Activated CD4-positive, alpha-beta T cell treated with anti-CD3 and anti-CD28 coated beads, Interleukin-2, amount 50 U/mL, for 4 hours (primary cell): Measurements from ENCODE around the gene ACR.

Source experiments
- DNase-seq, 2 experiments: peaks; one replicate each; pipeline ENCODE4 v3.0.0-alpha.2; 2020

ACR gene

GRCh38 chr22:50737728-50738648 is at the start of gene ACR:
TSS of gene ACR (plus strand) at chr22:50738204. CDS start at chr22:50738236, 32 bp downstream.
- DNase-seq, result no peak

GRCh38 chr22:50688448-50688847 is 49.6 kb upstream of the ACR start:
- DNase-seq, result no peak

GRCh38 chr22:50691521-50691920 is 46.5 kb upstream of the ACR start:
- DNase-seq, result no peak

GRCh38 chr22:50693462-50693861 is 44.5 kb upstream of the ACR start:
- DNase-seq, result no peak

- DNase-seq, result no peak
These were observed 43.9 kb upstream of the ACR start for GRCh38 chr22:50694099-50694605.

GRCh38 chr22:50694766-50695420 is 43.1 kb upstream of the ACR start:
- no peak for DNase-seq

GRCh38 chr22:50695421-50696250 is 42.4 kb upstream of the ACR start:
- no peak for DNase-seq

- DNase-seq, result no peak
These were observed 41.7 kb upstream of the ACR start for GRCh38 chr22:50696251-50696798.

- DNase-seq, result no peak
These were observed 41.0 kb upstream of the ACR start for GRCh38 chr22:50696799-50697561.

- no peak for DNase-seq
These were observed 40.1 kb upstream of the ACR start for GRCh38 chr22:50697667-50698506.

- DNase-seq, result no peak
These were observed 39.5 kb upstream of the ACR start for GRCh38 chr22:50698546-50698945.

- DNase-seq, result no peak
These were observed 38.8 kb upstream of the ACR start for GRCh38 chr22:50699001-50699755.

- DNase-seq, result no peak
These were observed 38.1 kb upstream of the ACR start for GRCh38 chr22:50699756-50700386.

GRCh38 chr22:50700387-50701075 is 37.5 kb upstream of the ACR start:
- DNase-seq, result no peak

- no peak for DNase-seq
These were observed 37.0 kb upstream of the ACR start for GRCh38 chr22:50701076-50701419.

- no peak for DNase-seq
These were observed 36.4 kb upstream of the ACR start for GRCh38 chr22:50701428-50702154.

- DNase-seq, result no peak
These were observed 35.7 kb upstream of the ACR start for GRCh38 chr22:50702261-50702671.
